Neural progenitor cell (in vitro differentiated cells): ENCODE data around the gene CAMK2D. TPM values are rescaled to one million over a fixed set of nuclear protein-coding genes. Genes with fewer than 3 reads are reported as not detected.
A peak's percentile ranks its signal among the peaks of the same experiment; 100 is the strongest.
"Not testable (repeated sequence)": the region's sequence is repeated elsewhere in the genome, so short reads cannot be mapped to it uniquely, and the experiment has no call there.

Experiments used
- DNase-seq: peaks from one replicate; pipeline ENCODE4 v3.0.0-alpha.2; 2016; ENCODE audit warnings: low spot score
- H2AFZ ChIP-seq: fragments of 200-600 bp; sonication (generic); replicated peaks from 2 replicates; pipeline ENCODE4 v1.6.1; 2016; ENCODE audit warnings: antibody characterized with exemption
- H3F3A ChIP-seq: fragments of 200-600 bp; sonication (generic); 2 replicates; pipeline ENCODE4 v1.6.1; 2016; ENCODE audit warnings: antibody characterized with exemption, low read depth
- H3K27ac ChIP-seq: fragments of 200-600 bp; sonication (generic); 2 replicates; pipeline ENCODE4 v1.5.1; 2016; ENCODE audit warnings: mild to moderate bottlenecking
- H3K27me3 ChIP-seq: fragments of 200-600 bp; sonication (generic); 2 replicates; pipeline ENCODE4 v1.6.1; 2016; ENCODE audit warnings: mild to moderate bottlenecking, moderate library complexity
- H3K36me3 ChIP-seq: fragments of 200-600 bp; sonication (generic); 2 replicates; pipeline ENCODE4 v1.5.1; 2016
- H3K4me1 ChIP-seq: fragments of 200-600 bp; sonication (generic); 2 replicates; pipeline ENCODE4 v1.6.1; 2016; ENCODE audit warnings: mixed run types
- H3K4me2 ChIP-seq: fragments of 200-600 bp; sonication (generic); 2 replicates; pipeline ENCODE4 v1.6.1; 2016
- H3K4me3 ChIP-seq: fragments of 200-600 bp; sonication (generic); 2 replicates; pipeline ENCODE4 v1.5.1; 2016
- H3K79me2 ChIP-seq: fragments of 200-600 bp; sonication (generic); 2 replicates; pipeline ENCODE4 v1.6.1; 2016; ENCODE audit warnings: low read depth
- H3K9ac ChIP-seq: fragments of 200-600 bp; sonication (generic); 2 replicates; pipeline ENCODE4 v1.6.1; 2016
- H3K9me3 ChIP-seq: fragments of 200-600 bp; sonication (generic); 2 replicates; pipeline ENCODE4 v1.5.1; 2016; ENCODE audit warnings: low read depth
- H4K20me1 ChIP-seq: fragments of 200-600 bp; sonication (generic); 2 replicates; pipeline ENCODE4 v1.6.1; 2016; ENCODE audit warnings: low read depth
- H3K27ac Mint-ChIP-seq: 3 replicates; pipeline ENCODE4 v1.8.0; 2021; ENCODE audit warnings: mixed read lengths
- H3K27me3 Mint-ChIP-seq: 2 replicates; pipeline ENCODE4 v1.8.0; 2022; ENCODE audit warnings: low read depth, mild to moderate bottlenecking, inconsistent platforms, moderate library complexity, mixed read lengths; ENCODE audit not compliant: insufficient read depth
- H3K36me3 Mint-ChIP-seq: 3 replicates; pipeline ENCODE4 v1.8.0; 2021; ENCODE audit warnings: mixed read lengths
- H3K4me1 Mint-ChIP-seq: 3 replicates; pipeline ENCODE4 v1.8.0; 2021; ENCODE audit warnings: mixed read lengths
- H3K4me3 Mint-ChIP-seq: 3 replicates; pipeline ENCODE4 v1.8.0; 2021; ENCODE audit warnings: mild to moderate bottlenecking, moderate library complexity, mixed read lengths
- H3K9me3 Mint-ChIP-seq: 3 replicates; pipeline ENCODE4 v1.8.0; 2020; ENCODE audit warnings: mixed read lengths
- EZH2 ChIP-seq: fragments of 200-600 bp; sonication (generic); IDR thresholded peaks from 2 replicates; pipeline ENCODE4 v1.6.1; 2017; ENCODE audit warnings: antibody characterized with exemption, mild to moderate bottlenecking, moderate library complexity
- EZH2phosphoT487 ChIP-seq: fragments of 200-600 bp; sonication (generic); IDR thresholded peaks from 2 replicates; pipeline ENCODE4 v1.6.1; 2017; ENCODE audit warnings: antibody characterized with exemption
- total RNA-seq: library from RNA; depleted of rRNA; stranded (reverse); fragments of >200 nt; gene quantifications from 2 replicates; pipeline ENCODE4 v1.2.3, GENCODE V29; 2015; ENCODE audit warnings: low replicate concordance
- TF ChIP-seq, protein P1 (sequence below): fragments of 200-600 bp; sonication (generic); IDR thresholded peaks from 2 replicates; pipeline ENCODE4 v1.5.1; 2017; ENCODE audit warnings: antibody characterized with exemption, mild to moderate bottlenecking

The CAMK2D gene
- total RNA-seq, 1 donor from 2014 or later: 33.2 TPM

- Mint-ChIP-seq H3K9me3 (no peaks in the 10 kb centered on the region), H3K27me3 (peaks cover 13% of the 10 kb centered on the region), H3K36me3 (no peaks in the 10 kb centered on the region), H3K4me3 (no peak overlapping the region), H3K27ac (no peak overlapping the region), H3K4me1 (peaks cover 10% of the 10 kb centered on the region)
- TF ChIP-seq, protein P1, sequence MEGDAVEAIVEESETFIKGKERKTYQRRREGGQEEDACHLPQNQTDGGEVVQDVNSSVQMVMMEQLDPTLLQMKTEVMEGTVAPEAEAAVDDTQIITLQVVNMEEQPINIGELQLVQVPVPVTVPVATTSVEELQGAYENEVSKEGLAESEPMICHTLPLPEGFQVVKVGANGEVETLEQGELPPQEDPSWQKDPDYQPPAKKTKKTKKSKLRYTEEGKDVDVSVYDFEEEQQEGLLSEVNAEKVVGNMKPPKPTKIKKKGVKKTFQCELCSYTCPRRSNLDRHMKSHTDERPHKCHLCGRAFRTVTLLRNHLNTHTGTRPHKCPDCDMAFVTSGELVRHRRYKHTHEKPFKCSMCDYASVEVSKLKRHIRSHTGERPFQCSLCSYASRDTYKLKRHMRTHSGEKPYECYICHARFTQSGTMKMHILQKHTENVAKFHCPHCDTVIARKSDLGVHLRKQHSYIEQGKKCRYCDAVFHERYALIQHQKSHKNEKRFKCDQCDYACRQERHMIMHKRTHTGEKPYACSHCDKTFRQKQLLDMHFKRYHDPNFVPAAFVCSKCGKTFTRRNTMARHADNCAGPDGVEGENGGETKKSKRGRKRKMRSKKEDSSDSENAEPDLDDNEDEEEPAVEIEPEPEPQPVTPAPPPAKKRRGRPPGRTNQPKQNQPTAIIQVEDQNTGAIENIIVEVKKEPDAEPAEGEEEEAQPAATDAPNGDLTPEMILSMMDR: no peak
- no peak for TF ChIP-seq EZH2
- TF ChIP-seq EZH2phosphoT487: no peak
- Histone ChIP-seq H4K20me1 (no peaks in the 10 kb centered on the region), H3K79me2 (no peaks in the 10 kb centered on the region), H3K27me3 (no peaks in the 10 kb centered on the region), H3K36me3 (no peaks in the 10 kb centered on the region), H3F3A (peaks cover 18% of the 10 kb centered on the region), H3K9me3 (no peaks in the 10 kb centered on the region), H2AFZ (peak overlapping the region; percentile 37), H3K4me1 (peaks cover 6% of the 10 kb centered on the region), H3K9ac (no peak overlapping the region), H3K4me2 (no peak overlapping the region), H3K27ac (no peak overlapping the region), H3K4me3 (no peak overlapping the region)
- DNase-seq: no peak
Observed at GRCh38 chr4:113764720-113765264, 3.3 kb upstream of the CAMK2D start.

GRCh38 chr4:113763923-113764322, 2.4 kb upstream of the CAMK2D start:
- not testable (repeated sequence) for H3K9me3 Mint-ChIP-seq, H2AFZ ChIP-seq
- H3K4me1 Mint-ChIP-seq: peaks cover 13% of the 10 kb centered on the region

GRCh38 chr4:113763029-113763285, 1.4 kb upstream of the CAMK2D start:
- peak overlapping the region; percentile 93 for H3K27ac ChIP-seq
- H3K27ac Mint-ChIP-seq: peak overlapping the region; percentile 99
- no peaks in the 10 kb centered on the region for H3K9me3 Mint-ChIP-seq
- peaks cover 13% of the 10 kb centered on the region for H3K27me3 Mint-ChIP-seq
- peak overlapping the region; percentile 94 for H3K4me3 Mint-ChIP-seq
- H3K4me2 ChIP-seq: peak overlapping the region; percentile 86
- H4K20me1 ChIP-seq: no peaks in the 10 kb centered on the region
- no peaks in the 10 kb centered on the region for H3K36me3 ChIP-seq
- no peaks in the 10 kb centered on the region for H3K36me3 Mint-ChIP-seq
- no peaks in the 10 kb centered on the region for H3K9me3 ChIP-seq
- peak overlapping the region; percentile 19 for H3K9ac ChIP-seq
- H2AFZ ChIP-seq: peak overlapping the region; percentile 90
- peaks cover 12% of the 10 kb centered on the region for H3K79me2 ChIP-seq
- H3K27me3 ChIP-seq: peaks cover 4% of the 10 kb centered on the region
- DNase-seq: no peak
- H3K4me1 Mint-ChIP-seq: peaks cover 22% of the 10 kb centered on the region
- peaks cover 6% of the 10 kb centered on the region for H3K4me1 ChIP-seq
- peaks cover 18% of the 10 kb centered on the region for H3F3A ChIP-seq
- TF ChIP-seq EZH2 (no peak), EZH2phosphoT487 (no peak)
- TF ChIP-seq, protein P1: no peak
- H3K4me3 ChIP-seq: peak overlapping the region; percentile 77

More at GRCh38 chr4:113763923-113764322, 2.4 kb upstream of the CAMK2D start:
- peaks cover 18% of the 10 kb centered on the region for H3F3A ChIP-seq
- not testable (repeated sequence) for H3K36me3 ChIP-seq, H3K27me3 ChIP-seq, H3K9ac ChIP-seq, H3K9me3 ChIP-seq, H3K27ac Mint-ChIP-seq, H3K4me1 ChIP-seq, DNase-seq, H3K4me3 Mint-ChIP-seq, H3K79me2 ChIP-seq, H3K4me3 ChIP-seq, H4K20me1 ChIP-seq, H3K4me2 ChIP-seq, H3K36me3 Mint-ChIP-seq, H3K27ac ChIP-seq
- H3K27me3 Mint-ChIP-seq: peaks cover 13% of the 10 kb centered on the region

GRCh38 chr4:113762186-113763028, 869 bp upstream of the CAMK2D start:
- Histone ChIP-seq H3F3A (peaks cover 18% of the 10 kb centered on the region), H3K9me3 (no peaks in the 10 kb centered on the region), H3K4me1 (peaks cover 6% of the 10 kb centered on the region), H3K9ac (peak overlapping the region; percentile 71), H3K4me2 (peak overlapping the region; percentile 86), H3K79me2 (peaks cover 12% of the 10 kb centered on the region), H3K4me3 (peak overlapping the region; percentile 77), H3K27me3 (peaks cover 4% of the 10 kb centered on the region), H3K36me3 (no peaks in the 10 kb centered on the region), H2AFZ (peak overlapping the region; percentile 90), H3K27ac (peak overlapping the region; percentile 93), H4K20me1 (no peaks in the 10 kb centered on the region)
- peaks cover 11% of the 10 kb centered on the region for H3K27me3 Mint-ChIP-seq
- H3K4me3 Mint-ChIP-seq: peak overlapping the region; percentile 94
- peaks cover 28% of the 10 kb centered on the region for H3K4me1 Mint-ChIP-seq
- no peaks in the 10 kb centered on the region for H3K9me3 Mint-ChIP-seq
- H3K36me3 Mint-ChIP-seq: no peaks in the 10 kb centered on the region
- peak overlapping the region; percentile 99 for H3K27ac Mint-ChIP-seq
- peak; percentile 99 for DNase-seq
- no peak for TF ChIP-seq EZH2
- no peak for TF ChIP-seq EZH2phosphoT487
- TF ChIP-seq, protein P1: no peak
